ENCODE data around the gene ATP5MG. TPM values are rescaled to one million over a fixed set of nuclear protein-coding genes. Genes with fewer than 3 reads are reported as not detected.

ATP5MG gene
- total RNA-seq, 4 donors from 2014 or later = 26.7 to 83.6 (median 44.8) TPM

DNA sequence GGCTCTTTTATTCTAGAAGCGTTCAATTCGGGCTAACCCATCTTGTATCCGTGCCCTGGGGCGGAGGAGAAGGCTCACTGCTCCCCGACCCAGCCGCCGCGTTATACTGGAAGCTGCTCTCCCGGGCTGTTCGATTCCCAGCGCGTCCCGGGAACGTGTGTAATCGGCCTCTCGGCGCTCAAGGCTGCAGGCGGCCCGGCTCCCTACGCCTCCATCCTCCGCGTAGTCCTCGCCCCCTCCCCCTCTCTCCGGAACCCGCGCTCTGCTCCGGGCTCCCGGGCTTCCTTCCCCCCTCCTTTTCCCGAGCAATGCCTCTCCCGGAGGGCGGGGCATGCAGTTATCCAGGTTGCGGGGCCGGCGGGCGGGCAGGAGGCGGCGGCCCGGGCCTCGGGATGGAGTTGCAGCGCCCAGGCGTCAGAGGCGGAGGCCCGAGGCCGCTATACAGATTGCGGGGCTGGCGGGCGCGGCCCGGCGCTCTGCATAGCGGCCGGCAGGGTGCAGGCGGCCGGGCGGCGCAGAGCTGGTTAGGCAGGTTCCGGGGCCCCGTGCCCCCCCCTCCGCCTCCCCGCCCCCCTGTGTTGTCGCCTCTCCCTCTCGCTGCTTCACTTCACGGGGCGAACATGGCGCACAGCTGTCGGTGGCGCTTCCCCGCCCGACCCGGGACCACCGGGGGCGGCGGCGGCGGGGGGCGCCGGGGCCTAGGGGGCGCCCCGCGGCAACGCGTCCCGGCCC is 34.7 kb downstream of the ATP5MG start, which contains the start of gene KMT2A:
TSS of gene KMT2A (plus strand) at position 600 of the 732 bp plus-strand sequence. CDS start at position 621, 21 bp downstream.
- intact Hi-C loops (cut with DNase I; ENCODE audit: low total_unique reads) = no loop called here
- TF ChIP-seq, protein P1, sequence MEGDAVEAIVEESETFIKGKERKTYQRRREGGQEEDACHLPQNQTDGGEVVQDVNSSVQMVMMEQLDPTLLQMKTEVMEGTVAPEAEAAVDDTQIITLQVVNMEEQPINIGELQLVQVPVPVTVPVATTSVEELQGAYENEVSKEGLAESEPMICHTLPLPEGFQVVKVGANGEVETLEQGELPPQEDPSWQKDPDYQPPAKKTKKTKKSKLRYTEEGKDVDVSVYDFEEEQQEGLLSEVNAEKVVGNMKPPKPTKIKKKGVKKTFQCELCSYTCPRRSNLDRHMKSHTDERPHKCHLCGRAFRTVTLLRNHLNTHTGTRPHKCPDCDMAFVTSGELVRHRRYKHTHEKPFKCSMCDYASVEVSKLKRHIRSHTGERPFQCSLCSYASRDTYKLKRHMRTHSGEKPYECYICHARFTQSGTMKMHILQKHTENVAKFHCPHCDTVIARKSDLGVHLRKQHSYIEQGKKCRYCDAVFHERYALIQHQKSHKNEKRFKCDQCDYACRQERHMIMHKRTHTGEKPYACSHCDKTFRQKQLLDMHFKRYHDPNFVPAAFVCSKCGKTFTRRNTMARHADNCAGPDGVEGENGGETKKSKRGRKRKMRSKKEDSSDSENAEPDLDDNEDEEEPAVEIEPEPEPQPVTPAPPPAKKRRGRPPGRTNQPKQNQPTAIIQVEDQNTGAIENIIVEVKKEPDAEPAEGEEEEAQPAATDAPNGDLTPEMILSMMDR (IDR thresholded peaks at IDR 0.05) = peak in 1 of 3 donors; percentile 100
- no peak for TF ChIP-seq POLR2A (IDR thresholded peaks at IDR 0.05)
- peak; percentile 95 to 99 for DNase-seq (ENCODE audit: low spot score in 2 of 2)
- peak within 1 kb of the TSS; percentile 93 for H3K4me3 ChIP-seq (ENCODE audit: low read depth, poor library complexity, severe bottlenecking)
- 1% methylated on average over 15 to 45 of the region's 83 CpGs for WGBS, 2 donors

DNA sequence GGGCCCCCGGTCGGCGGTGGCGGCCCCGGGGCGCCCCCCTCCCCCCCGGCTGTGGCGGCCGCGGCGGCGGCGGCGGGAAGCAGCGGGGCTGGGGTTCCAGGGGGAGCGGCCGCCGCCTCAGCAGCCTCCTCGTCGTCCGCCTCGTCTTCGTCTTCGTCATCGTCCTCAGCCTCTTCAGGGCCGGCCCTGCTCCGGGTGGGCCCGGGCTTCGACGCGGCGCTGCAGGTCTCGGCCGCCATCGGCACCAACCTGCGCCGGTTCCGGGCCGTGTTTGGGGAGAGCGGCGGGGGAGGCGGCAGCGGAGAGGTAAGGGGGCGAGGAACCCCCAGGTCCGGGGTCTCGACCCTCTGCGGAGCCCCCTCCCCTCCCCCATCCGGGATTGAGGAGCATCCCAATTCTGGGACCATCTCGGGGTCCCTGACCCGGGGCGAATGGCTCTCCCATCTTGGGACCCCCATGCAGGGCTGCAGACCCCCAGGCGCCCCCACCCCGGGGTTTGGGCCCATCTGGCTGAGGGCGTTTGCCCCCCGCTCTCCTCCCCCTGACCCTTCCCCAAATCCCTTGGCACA is 35.3 kb downstream of the ATP5MG start:
- intact Hi-C loops (cut with DNase I; ENCODE audit: low total_unique reads) = no loop called here
- peak overlapping the region; percentile 93 for H3K4me3 ChIP-seq (ENCODE audit: low read depth, poor library complexity, severe bottlenecking)
- no peak for TF ChIP-seq POLR2A (IDR thresholded peaks at IDR 0.05)
- TF ChIP-seq, protein P1 (IDR thresholded peaks at IDR 0.05) = no peak
- peak in 1 of 2 donors; percentile 90 for DNase-seq (ENCODE audit: low spot score in 2 of 2)
- 0% methylated on average over 39 of the region's 55 CpGs; no CpG with 5 or more reads in 1 of the 2 donors for WGBS, 2 donors

DNA sequence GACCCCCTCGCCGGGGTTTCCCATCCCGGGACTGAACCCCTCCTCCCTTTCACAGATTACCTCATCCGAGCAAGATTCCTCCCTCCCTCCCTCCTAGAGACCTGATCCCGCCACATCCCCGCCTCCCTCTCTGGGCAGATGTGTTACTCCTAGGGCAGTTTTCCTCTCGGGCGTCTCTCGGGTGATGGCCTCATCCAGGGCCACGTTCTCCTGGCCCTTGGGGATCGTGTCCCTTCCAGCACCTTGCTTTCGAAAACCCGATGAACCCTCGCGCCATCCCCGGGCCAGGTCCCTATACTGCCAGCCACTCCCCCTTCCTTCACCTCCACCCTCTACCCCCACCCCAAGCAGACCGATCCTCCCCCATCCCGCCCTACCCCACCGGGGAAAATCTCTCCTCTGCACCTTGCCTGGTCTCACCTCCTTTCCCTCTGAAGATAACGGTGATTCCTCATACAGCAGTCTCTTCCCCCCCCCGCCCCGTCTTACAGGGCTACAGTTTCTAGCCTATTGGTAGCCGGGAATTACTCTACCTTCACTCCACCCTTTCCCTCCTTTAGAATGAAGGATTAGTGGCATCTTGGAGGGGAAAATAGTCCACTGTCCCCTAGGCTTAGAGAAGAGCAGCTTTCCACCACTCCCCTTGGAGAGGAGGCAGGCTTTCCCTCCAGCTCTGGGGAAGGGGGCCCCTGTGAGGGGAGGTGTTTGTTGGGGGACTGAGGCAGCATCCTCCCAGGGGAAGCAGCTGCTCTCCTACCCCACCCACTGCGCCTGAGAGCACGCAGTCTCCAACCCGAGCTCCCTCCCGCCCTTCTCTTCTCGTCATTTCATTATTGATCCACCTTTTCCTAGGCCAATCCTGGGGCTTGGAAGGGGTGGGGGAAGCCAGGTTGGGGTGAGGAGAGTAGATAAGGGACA is 36.1 kb downstream of the ATP5MG start:
- TF ChIP-seq POLR2A (IDR thresholded peaks at IDR 0.05) = no peak
- TF ChIP-seq, protein P1 (IDR thresholded peaks at IDR 0.05) = no peak
- intact Hi-C loops (cut with DNase I; ENCODE audit: low total_unique reads) = no loop called here
- WGBS, 2 donors = 0% methylated on average over 28 of the region's 28 CpGs
- H3K4me3 ChIP-seq (ENCODE audit: low read depth, poor library complexity, severe bottlenecking) = peak overlapping the region; percentile 93
- peak; percentile 45 to 85 for DNase-seq (ENCODE audit: low spot score in 2 of 2)

DNA sequence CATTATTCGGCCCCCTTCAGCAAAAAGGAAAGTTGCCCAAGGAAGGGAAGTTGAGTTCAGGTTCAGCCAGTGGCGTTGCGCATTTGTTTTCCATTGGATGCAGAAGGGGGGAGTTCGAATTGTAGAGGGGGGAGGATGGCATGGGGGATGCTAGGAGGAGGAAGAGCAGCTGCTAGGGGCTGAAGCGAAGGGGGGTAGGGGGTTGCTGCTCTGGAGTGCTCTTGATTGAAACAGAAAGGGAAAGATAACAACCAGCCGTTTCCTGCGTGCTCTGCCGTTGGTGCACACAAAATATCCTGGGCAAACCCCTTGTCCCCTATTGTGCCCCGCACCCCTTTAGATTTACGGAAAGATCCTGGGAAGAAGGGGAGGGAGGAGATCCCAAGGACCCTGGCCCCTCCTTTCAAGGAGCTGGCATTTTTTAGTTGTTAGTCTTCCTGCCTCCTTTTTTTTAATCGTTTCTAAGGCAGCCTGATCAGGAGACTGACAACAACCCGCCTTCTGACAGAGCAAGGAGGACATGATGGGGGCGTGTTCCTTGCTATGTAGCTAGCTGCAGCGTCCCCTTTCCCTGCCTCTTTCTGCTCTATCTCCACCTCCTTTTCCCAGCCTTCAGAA is 37.0 kb downstream of the ATP5MG start:
- peak overlapping the region; percentile 93 for H3K4me3 ChIP-seq (ENCODE audit: low read depth, poor library complexity, severe bottlenecking)
- TF ChIP-seq, protein P1 (IDR thresholded peaks at IDR 0.05) = no peak
- TF ChIP-seq POLR2A (IDR thresholded peaks at IDR 0.05) = no peak
- intact Hi-C loops (cut with DNase I; ENCODE audit: low total_unique reads) = no loop called here
- peak; percentile 65 to 87 for DNase-seq (ENCODE audit: low spot score in 2 of 2)
- WGBS, 2 donors = 0% methylated on average over 14 of the region's 14 CpGs

DNA sequence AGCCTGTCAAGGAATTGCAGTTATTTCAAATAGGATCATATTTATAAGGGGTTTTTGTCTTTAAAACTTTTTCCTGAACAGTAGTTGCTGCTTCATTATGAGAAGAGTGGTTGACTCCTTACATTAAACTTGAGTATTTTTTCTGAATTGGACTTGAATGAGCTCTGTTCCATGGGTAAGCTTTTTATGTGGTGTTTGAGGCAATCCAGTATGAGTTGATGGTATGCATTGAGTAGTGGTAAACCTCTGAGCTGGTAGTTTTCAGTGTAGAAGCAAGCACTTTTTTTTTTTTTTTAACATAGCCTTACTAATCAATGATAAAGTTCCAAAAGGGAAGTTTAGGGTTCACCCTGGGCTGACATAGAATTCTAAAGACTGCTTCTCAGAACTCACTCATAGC is 38.2 kb downstream of the ATP5MG start:
- DNase-seq (ENCODE audit: low spot score in 2 of 2) = no peak
- no peak overlapping the region for H3K4me3 ChIP-seq (ENCODE audit: low read depth, poor library complexity, severe bottlenecking)
- TF ChIP-seq POLR2A (IDR thresholded peaks at IDR 0.05) = no peak
- TF ChIP-seq, protein P1 (IDR thresholded peaks at IDR 0.05) = no peak
- intact Hi-C loops (cut with DNase I; ENCODE audit: low total_unique reads) = no loop called here
